DND-41 (cell line): ENCODE results near the gene ADAM11.

Experiments
- ATAC-seq: fragments of 200-7000 bp; cut with Tn5 transposase; 3 replicates; pipeline ENCODE4 v1.9.1; 2021; ENCODE audit warnings: low read depth; ENCODE audit not compliant: insufficient read depth
- DNase-seq: peaks from one replicate; pipeline ENCODE4 v3.0.0-alpha.2; 2020
- H2AFZ ChIP-seq: 2 replicates; pipeline ENCODE4 v1.6.0; 2012; ENCODE audit warnings: low read depth, low read length
- H3K27ac ChIP-seq: 2 replicates; pipeline ENCODE4 v1.5.1; 2012; ENCODE audit warnings: low read length, inconsistent platforms
- H3K27me3 ChIP-seq: fragments of 200-600 bp; sonication (generic); 2 replicates; pipeline ENCODE4 v1.6.0; 2012; ENCODE audit warnings: low read length, mild to moderate bottlenecking, inconsistent platforms; ENCODE audit not compliant: insufficient read depth, poor library complexity
- H3K36me3 ChIP-seq: 2 replicates; pipeline ENCODE4 v1.5.1; 2012; ENCODE audit warnings: low read length, inconsistent platforms; ENCODE audit not compliant: insufficient read depth
- H3K4me1 ChIP-seq: 2 replicates; pipeline ENCODE4 v1.5.1; 2012; ENCODE audit warnings: mild to moderate bottlenecking, low read length; ENCODE audit not compliant: insufficient read depth
- H3K4me2 ChIP-seq: 2 replicates; pipeline ENCODE4 v1.6.0; 2012; ENCODE audit warnings: mild to moderate bottlenecking, moderate library complexity, low read length, inconsistent platforms; ENCODE audit not compliant: insufficient read depth
- H3K4me3 ChIP-seq, 2 experiments: fragments of 200-600 bp in 1 of 2; shearing (Covaris generic) in 1 of 2; 2 replicates each; pipeline ENCODE4 v1.5.1; 2012 to 2016; ENCODE audit warnings: inconsistent platforms in 2 of 2, low read length in 2 of 2, mild to moderate bottlenecking in 2 of 2, low read depth in 1 of 2, moderate library complexity in 1 of 2
- H3K79me2 ChIP-seq: 2 replicates; pipeline ENCODE4 v1.6.0; 2012; ENCODE audit warnings: low read length, inconsistent platforms; ENCODE audit not compliant: insufficient read depth
- H3K9ac ChIP-seq: 2 replicates; pipeline ENCODE4 v1.6.0; 2012; ENCODE audit warnings: low read depth, mild to moderate bottlenecking, inconsistent platforms, low read length, moderate library complexity
- H3K9me3 ChIP-seq: 2 replicates; pipeline ENCODE4 v1.5.1; 2012; ENCODE audit warnings: low read length, moderate library complexity, mild to moderate bottlenecking, inconsistent platforms; ENCODE audit not compliant: insufficient read depth, severe bottlenecking
- H4K20me1 ChIP-seq: 2 replicates; pipeline ENCODE4 v1.6.0; 2012; ENCODE audit warnings: low read length; ENCODE audit not compliant: insufficient read depth
- EZH2 ChIP-seq: IDR thresholded peaks from 3 replicates; pipeline ENCODE4 v1.6.1; 2012; ENCODE audit warnings: borderline replicate concordance, low read depth, mild to moderate bottlenecking, moderate library complexity, low read length, inconsistent platforms; ENCODE audit not compliant: severe bottlenecking
- TF ChIP-seq, protein P1 (sequence below): IDR thresholded peaks from 2 replicates; pipeline ENCODE4 v1.5.1; 2012; ENCODE audit warnings: borderline replicate concordance, low read length, moderate library complexity, mild to moderate bottlenecking; ENCODE audit not compliant: poor library complexity, severe bottlenecking; ENCODE audit errors: extremely low read depth

Gene ADAM11

DNA sequence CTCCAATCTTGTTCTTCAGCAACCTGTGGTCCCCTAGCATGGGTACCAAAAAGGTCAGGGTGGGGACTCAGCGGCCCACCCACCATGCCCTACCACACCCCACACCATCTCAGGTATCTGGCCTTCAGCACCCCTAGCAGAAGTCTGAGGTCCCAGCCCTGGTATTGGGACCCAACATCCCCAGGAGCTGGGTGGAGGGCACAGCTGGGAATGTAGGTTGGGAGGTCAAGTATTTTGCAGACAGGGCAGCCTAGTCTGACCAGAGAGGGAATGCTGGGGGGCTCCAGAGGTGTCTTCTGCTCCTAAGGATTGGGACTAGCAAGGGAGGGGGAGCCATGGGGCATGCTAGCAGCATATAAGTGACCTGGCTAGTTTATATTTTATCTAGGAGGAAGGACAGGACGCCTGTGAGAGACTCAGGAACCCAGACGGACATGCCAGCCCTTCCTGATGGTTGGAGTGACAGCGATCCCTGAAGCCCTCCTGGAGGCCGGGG is 822 bp upstream of the ADAM11 start:
- Histone ChIP-seq H2AFZ (no peak overlapping the region), H3K4me2 (no peak overlapping the region), H3K9me3 (no peaks in the 10 kb centered on the region), H3K79me2 (no peaks in the 10 kb centered on the region), H3K27ac (no peak overlapping the region), H4K20me1 (peaks cover 12% of the 10 kb centered on the region), H3K27me3 (peaks cover 25% of the 10 kb centered on the region), H3K4me1 (no peaks in the 10 kb centered on the region), H3K36me3 (no peaks in the 10 kb centered on the region), H3K9ac (no peak overlapping the region), H3K4me3 (no peak overlapping the region)
- ATAC-seq (no peak), DNase-seq (no peak)
- no peak for TF ChIP-seq EZH2
- TF ChIP-seq, protein P1, sequence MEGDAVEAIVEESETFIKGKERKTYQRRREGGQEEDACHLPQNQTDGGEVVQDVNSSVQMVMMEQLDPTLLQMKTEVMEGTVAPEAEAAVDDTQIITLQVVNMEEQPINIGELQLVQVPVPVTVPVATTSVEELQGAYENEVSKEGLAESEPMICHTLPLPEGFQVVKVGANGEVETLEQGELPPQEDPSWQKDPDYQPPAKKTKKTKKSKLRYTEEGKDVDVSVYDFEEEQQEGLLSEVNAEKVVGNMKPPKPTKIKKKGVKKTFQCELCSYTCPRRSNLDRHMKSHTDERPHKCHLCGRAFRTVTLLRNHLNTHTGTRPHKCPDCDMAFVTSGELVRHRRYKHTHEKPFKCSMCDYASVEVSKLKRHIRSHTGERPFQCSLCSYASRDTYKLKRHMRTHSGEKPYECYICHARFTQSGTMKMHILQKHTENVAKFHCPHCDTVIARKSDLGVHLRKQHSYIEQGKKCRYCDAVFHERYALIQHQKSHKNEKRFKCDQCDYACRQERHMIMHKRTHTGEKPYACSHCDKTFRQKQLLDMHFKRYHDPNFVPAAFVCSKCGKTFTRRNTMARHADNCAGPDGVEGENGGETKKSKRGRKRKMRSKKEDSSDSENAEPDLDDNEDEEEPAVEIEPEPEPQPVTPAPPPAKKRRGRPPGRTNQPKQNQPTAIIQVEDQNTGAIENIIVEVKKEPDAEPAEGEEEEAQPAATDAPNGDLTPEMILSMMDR = no peak

DNA sequence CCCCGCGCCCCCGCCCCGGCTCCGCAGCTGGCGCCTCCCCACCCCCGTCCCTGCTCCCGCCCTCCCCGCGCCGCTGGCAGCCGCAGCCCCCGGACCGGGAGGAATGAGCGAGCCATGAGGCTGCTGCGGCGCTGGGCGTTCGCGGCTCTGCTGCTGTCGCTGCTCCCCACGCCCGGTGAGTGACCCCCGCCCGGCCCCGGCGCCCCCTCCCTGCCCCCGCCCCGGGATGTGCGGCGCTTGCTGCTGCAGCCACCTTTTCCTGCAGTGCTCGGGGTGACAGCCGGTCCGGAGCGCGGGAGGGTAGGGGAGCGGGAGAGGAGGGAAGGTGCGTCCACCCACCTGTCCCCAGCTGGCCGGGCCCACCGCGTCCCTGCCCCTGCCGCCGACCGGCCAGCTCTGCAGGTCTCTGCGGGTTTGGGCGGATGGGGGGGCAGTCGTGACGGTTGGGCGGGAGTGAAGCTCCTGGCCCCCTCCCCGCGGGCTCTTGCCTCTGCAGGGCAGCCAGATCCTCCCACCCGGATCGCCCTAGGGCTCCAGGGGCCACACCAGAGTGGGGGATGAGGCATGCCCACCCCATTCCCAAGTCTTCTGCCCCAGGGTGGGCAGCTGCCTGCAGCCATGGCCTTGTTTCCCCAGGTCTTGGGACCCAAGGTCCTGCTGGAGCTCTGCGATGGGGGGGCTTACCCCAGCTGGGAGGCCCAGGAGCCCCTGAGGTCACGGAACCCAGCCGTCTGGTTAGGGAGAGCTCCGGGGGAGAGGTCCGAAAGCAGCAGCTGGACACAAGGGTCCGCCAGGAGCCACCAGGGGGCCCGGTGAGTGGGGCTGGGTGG is 513 bp downstream of the ADAM11 start:
- peaks cover 25% of the 10 kb centered on the region for H3K27me3 ChIP-seq
- H3K27ac ChIP-seq = no peak overlapping the region
- TF ChIP-seq, protein P1 = no peak
- peak; percentile 51 for TF ChIP-seq EZH2
- H3K9ac ChIP-seq = no peak overlapping the region
- H3K9me3 ChIP-seq = no peaks in the 10 kb centered on the region
- peaks cover 7% of the 10 kb centered on the region; the same call in 1 of the 2 replicates for H4K20me1 ChIP-seq
- H3K4me2 ChIP-seq = no peak overlapping the region
- no peaks in the 10 kb centered on the region for H3K36me3 ChIP-seq
- H3K79me2 ChIP-seq = no peaks in the 10 kb centered on the region
- H2AFZ ChIP-seq = no peak overlapping the region
- DNase-seq (no peak), ATAC-seq (peak; percentile 27; the same call in 1 of the 3 replicates)
- no peaks in the 10 kb centered on the region for H3K4me1 ChIP-seq
- no peak overlapping the region for H3K4me3 ChIP-seq

DNA sequence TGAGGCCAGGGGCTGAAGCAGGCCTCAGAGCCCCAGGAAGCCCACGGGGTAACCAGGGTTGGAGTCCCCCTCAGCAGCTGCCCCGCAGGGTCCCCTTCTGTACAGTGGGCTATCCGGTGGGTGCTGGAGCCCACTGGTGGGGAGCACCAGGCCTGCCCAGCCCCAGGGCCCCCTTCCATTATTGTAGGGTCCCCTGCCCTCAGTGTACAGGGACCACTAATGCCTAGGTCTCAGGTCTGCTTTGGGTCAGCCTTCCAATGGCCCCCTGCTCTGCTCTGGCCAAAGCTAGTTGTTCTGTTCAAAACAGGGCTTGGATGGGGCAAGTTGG is 1.1 kb downstream of the ADAM11 start:
- Histone ChIP-seq H3K27me3 (peaks cover 25% of the 10 kb centered on the region), H3K9me3 (no peaks in the 10 kb centered on the region), H3K79me2 (no peaks in the 10 kb centered on the region), H3K36me3 (no peaks in the 10 kb centered on the region), H3K27ac (no peak overlapping the region), H2AFZ (no peak overlapping the region), H3K4me1 (no peaks in the 10 kb centered on the region), H3K4me3 (no peak overlapping the region), H3K4me2 (no peak overlapping the region), H3K9ac (no peak overlapping the region), H4K20me1 (peaks cover 7% of the 10 kb centered on the region; the same call in 1 of the 2 replicates)
- TF ChIP-seq EZH2 = no peak
- TF ChIP-seq, protein P1 = no peak
- DNase-seq = no peak
- ATAC-seq = no peak
